Measurements from ENCODE around the gene PIK3C2G.
"Not testable (repeated sequence)": the region's sequence is repeated elsewhere in the genome, so short reads cannot be mapped to it uniquely, and the experiment has no call there.

PIK3C2G gene

GRCh38 chr12:18483698-18484325 lies 222.5 kb downstream of the PIK3C2G start:
- DNase-seq: no peak

- no peak for DNase-seq
These were observed 224.7 kb downstream of the PIK3C2G start for GRCh38 chr12:18486036-18486435.

- no peak for DNase-seq
These were observed 226.2 kb downstream of the PIK3C2G start for GRCh38 chr12:18487509-18487908.

GRCh38 chr12:18492372-18493025 lies 231.2 kb downstream of the PIK3C2G start:
- DNase-seq: no peak

- peak; percentile 42 for DNase-seq
These were observed 234.8 kb downstream of the PIK3C2G start for GRCh38 chr12:18496156-18496555.

- not testable (repeated sequence) for DNase-seq
These were observed 238.8 kb downstream of the PIK3C2G start for GRCh38 chr12:18500160-18500574.

GRCh38 chr12:18500736-18501135 lies 239.4 kb downstream of the PIK3C2G start:
- DNase-seq: not testable (repeated sequence)

GRCh38 chr12:18502422-18502968 lies 241.2 kb downstream of the PIK3C2G start:
- peak; percentile 77 for DNase-seq

GRCh38 chr12:18521461-18521860 lies 260.1 kb downstream of the PIK3C2G start:
- no peak for DNase-seq

GRCh38 chr12:18522806-18523205 lies 261.5 kb downstream of the PIK3C2G start:
- DNase-seq: no peak

- DNase-seq: not testable (repeated sequence)
These were observed 281.2 kb downstream of the PIK3C2G start for GRCh38 chr12:18542497-18542896.

- DNase-seq: peak; percentile 65
These were observed 285.1 kb downstream of the PIK3C2G start for GRCh38 chr12:18546399-18546798.

- DNase-seq: no peak
These were observed 288.3 kb downstream of the PIK3C2G start for GRCh38 chr12:18549598-18549997.

GRCh38 chr12:18551106-18551505 lies 289.8 kb downstream of the PIK3C2G start:
- no peak for DNase-seq

- DNase-seq: no peak
These were observed 290.4 kb downstream of the PIK3C2G start for GRCh38 chr12:18551701-18552100.

GRCh38 chr12:18552829-18553228 lies 291.5 kb downstream of the PIK3C2G start:
- no peak for DNase-seq

GRCh38 chr12:18556161-18556560 lies 294.8 kb downstream of the PIK3C2G start:
- DNase-seq: no peak

- no peak for DNase-seq
These were observed 297.9 kb downstream of the PIK3C2G start for GRCh38 chr12:18559242-18559641.

- DNase-seq: no peak
These were observed 301.2 kb downstream of the PIK3C2G start for GRCh38 chr12:18562531-18562930.

- DNase-seq: no peak
These were observed 303.0 kb downstream of the PIK3C2G start for GRCh38 chr12:18564306-18564705.

GRCh38 chr12:18567787-18568186 lies 306.5 kb downstream of the PIK3C2G start:
- no peak for DNase-seq

GRCh38 chr12:18570543-18570942 lies 309.2 kb downstream of the PIK3C2G start:
- no peak for DNase-seq

- DNase-seq: no peak
These were observed 314.8 kb downstream of the PIK3C2G start for GRCh38 chr12:18576104-18576626.

GRCh38 chr12:18576648-18577047 lies 315.3 kb downstream of the PIK3C2G start:
- DNase-seq: no peak
